Jurkat, Clone E6-1 (cell line): ENCODE results near the gene GSKIP.
A peak's percentile ranks its signal among the peaks of the same experiment; 100 is the strongest.

Experiments
- DNase-seq: peaks from one replicate; pipeline ENCODE4 v3.0.0-alpha.2; 2011; ENCODE audit warnings: low read depth, low spot score
- H3K4me3 ChIP-seq: 2 replicates; pipeline ENCODE4 v1.5.1; 2011; ENCODE audit warnings: mild to moderate bottlenecking, low read length, control low read depth, moderate library complexity

GSKIP gene

DNA sequence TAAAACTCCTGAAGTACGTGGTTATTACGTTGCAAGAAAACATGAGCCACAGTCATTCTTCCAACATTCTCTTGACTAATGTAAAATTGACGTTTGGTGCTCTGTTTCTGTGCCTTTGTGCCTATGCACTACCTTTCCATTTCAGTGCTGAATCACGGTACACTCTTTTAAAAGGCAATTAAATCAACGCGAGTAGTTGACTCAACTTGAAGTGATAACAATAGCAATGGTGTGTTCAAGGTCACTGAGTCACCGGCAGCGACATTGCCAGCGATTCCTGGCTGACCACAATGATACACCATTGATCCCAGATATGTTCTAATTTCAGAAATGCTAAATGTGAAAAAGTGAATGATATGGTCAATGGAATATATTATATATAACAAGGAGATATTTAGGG is 46.4 kb downstream of the GSKIP start:
- no peak overlapping the region for H3K4me3 ChIP-seq
- no peak for DNase-seq

DNA sequence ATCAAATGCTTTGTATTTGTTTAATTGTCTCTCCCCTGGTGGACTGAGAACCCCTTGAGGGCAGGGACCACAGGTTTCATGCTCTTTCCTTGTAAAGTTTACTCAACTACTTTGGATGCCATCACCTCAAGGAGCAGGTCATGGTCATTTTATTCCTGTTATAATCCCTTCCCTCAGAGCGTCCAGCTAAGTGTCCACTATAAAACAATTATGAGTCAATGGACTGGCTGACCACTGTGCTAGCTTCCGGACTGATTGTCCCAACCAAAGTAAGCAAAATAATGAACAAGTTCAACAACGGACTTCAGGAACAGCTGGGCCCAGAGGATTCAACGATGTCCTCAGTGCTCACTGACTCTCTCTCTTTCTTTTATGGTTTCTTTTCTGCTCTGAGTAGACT is 46.8 kb downstream of the GSKIP start:
- no peak overlapping the region for H3K4me3 ChIP-seq
- no peak for DNase-seq

DNA sequence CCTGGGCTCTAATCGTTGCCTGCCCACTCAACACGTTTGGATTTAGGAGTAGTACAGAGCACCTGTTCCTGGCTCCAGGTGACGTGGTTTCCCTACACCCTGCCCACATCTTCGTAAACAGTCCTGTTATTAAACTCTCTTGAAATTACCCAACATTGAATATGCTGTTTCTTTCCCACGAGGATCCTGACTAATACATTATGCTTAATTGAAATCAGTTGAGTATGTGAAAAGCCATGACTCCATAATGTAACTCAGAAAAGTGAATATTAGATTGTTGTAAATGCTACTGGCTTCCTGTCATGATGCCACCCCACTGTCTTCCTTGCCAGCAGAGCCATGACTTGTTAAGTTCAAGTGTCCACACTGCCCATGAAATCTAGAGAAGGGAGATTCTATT is 50.2 kb downstream of the GSKIP start:
- DNase-seq, result no peak

DNA sequence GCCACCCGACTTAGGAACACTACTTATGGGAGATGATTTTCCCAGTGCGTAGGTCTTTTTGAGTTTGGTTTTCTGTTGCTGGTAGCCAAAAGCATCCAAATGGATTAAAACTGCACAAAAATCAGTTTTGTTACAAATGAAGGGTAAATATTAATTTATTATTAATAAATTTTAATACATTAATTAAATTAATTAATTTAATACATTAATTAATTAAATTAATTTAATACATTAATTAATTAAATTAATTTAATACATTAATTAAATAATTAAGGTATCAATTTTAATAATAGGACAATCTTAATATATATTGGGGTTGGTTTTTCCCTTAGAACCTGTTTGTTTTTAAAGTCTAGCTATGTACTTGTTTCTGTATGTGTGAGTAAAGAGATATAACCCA is 52.2 kb downstream of the GSKIP start:
- no peak overlapping the region for H3K4me3 ChIP-seq
- no peak for DNase-seq

More for the DNA sequence above, 50.2 kb downstream of the GSKIP start:
- no peak overlapping the region for H3K4me3 ChIP-seq

DNA sequence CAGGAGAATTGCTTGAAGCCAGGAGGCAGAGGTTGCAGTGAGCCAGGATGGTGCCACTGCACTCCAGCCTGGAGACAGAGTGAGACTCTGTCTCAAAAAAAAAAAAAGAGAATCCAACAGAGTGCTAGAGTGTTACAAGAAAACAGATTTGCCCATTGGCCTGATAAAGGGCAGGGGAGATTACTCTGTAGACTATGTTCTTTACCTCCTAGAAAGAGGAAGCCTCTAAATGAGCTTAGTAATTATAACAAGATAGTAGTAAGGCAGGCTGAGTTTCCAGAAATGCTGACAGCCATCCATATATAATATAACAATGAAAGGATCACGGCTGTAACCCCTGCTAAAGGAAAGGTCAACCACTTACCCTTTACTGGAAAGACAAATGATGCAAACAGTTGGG is 53.0 kb downstream of the GSKIP start:
- no peak overlapping the region for H3K4me3 ChIP-seq
- DNase-seq, result no peak

DNA sequence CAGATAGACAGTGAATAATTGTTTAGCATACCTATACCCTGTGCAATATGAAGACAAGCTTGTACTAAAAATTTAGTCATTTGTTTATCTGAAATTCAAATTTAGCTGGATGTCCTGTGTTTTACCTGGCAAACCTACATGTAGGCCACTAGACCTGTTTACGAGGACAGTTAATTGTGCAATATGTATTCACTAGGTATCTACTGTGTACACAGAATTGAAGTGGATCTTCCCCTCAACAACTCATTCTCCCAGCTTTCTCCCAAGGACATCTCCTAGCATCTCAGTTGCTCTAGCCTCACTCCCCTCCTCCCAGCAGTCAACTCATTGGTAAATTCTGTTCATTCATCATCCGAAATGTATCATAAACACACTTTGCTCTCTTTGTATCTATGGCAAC is 53.9 kb downstream of the GSKIP start:
- DNase-seq, result no peak
- no peak overlapping the region for H3K4me3 ChIP-seq

DNA sequence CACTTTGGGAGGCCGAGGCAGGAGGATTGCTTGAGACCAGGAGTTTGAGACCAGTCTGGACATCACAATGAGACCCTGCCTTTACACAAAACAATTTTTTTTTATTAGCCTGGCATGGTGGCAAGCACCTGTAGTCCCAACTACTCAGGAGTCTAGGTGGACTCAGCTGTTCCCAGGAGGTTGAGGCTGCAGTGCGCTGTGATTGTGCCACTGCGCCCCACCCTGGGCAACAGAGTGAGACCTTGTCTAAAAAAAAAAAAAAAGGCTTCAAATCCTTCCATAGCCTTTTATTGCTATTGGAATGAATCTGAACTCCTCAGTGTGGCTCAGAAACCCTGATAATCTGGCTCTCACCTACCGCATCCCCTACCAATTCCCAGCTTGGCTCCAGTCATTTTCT is 54.7 kb downstream of the GSKIP start:
- no peak overlapping the region for H3K4me3 ChIP-seq
- no peak for DNase-seq

DNA sequence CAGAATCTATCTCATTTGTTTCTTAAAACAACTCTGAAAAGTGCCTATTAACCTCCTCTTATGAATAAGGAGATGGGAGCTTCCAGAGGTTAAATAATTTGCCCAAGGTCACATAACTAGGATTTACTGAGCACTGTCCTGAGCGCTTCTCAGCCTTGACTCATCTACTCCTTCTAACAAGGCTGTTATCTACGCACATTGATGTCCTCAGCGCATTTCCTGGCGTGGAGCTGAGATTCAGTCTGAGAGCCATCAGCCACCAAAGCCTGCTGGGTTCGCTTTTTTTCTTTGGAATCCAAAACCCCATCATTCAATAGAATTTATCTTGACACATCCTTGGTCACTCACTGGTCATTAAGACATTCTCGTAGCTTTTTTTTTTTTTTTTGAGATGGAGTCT is 57.9 kb downstream of the GSKIP start:
- DNase-seq, result no peak
- H3K4me3 ChIP-seq, result no peak overlapping the region

DNA sequence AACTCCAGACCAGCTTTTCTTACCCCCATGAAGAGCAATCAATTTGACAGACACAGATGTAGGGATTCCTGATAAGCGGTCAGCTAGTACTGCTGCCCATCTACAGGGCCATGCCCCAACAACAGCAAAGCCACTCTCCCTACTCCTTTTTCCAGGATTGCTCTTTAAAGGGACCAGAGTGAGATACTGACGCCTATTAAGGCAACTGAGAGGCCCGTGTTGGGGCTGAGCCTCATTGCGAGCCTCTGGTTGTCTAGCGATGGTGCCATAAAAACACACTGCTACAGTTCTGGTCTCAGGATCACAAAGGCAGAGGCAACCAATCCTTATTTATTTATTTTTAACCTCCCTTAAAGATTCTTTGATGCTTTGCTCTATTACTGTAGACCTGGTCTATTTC is 59.7 kb downstream of the GSKIP start:
- DNase-seq, result no peak
- no peak overlapping the region for H3K4me3 ChIP-seq

DNA sequence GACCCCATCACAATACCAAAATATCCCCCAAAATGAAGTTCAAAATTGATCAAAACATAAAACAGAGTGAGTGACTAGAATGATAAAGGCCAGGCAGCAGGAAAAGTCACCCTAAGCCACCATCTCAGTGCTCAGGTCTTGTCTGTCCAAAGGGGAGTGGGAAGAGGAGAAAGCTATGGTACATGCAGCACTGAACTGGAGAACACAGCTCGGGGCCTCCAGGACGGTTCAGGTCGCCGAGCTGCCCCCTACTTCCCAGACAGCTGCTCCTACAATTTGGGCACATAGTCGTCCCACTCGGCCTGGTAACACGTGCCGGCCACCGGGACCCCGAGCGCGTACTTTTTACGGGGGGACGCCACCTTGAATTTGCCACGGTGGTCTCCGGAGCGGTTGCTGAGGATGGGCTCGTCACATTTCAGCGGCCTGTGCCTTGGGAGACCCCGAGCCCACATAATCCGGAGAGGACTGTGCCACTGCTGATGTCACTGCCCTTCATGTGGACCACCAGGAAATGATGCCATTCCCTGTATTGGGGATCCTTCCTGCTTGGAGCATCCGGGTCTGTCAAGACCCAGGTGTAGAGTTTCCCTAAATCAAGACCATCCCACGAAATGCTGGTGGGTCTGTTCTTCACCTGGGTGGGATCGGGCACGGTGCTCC is 60.3 kb downstream of the GSKIP start:
- H3K4me3 ChIP-seq, result no peak overlapping the region; the same call in 1 of the 2 replicates
- no peak for DNase-seq

DNA sequence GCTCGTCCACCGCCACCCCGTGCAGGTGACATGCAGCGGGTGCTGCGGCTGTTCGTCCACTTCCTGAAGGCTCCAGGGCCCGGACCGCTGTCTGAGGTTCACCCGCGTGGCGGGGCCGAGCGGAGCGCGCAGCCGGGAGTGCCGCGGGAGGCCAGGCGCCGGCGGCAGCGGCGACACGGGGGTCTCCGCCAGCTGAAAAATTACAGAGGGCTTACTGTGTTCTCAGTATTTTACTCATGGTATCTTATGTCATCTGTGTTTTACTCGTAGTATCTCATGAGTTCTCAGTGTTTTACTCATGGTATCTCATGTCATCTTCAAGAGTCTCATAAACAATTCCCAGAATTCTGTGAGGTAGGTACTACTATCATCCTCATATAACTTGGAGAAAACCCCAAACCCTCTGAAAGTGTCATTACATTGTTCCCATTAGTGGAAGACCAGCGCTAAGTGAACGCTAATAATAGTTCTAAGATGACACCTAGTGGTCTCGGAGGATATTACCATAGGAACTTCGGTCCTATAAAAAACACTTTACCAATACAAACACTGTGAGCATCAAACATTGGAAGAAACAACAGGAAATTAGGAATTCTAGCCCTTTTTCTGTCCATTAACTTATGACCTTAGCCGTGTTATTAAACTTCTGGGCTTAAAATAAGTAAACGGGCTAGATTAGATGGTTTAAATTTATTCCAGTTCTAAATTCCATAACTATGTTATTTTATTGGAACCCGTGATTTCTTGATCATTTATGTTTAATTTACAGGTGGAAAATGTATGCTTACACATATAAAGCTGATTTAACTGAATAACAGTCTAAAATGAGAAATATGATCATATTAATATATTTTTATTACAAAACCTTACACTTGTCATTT is 61.0 kb downstream of the GSKIP start:
- H3K4me3 ChIP-seq, result peak overlapping the region; percentile 27
- peak; percentile 51 for DNase-seq

DNA sequence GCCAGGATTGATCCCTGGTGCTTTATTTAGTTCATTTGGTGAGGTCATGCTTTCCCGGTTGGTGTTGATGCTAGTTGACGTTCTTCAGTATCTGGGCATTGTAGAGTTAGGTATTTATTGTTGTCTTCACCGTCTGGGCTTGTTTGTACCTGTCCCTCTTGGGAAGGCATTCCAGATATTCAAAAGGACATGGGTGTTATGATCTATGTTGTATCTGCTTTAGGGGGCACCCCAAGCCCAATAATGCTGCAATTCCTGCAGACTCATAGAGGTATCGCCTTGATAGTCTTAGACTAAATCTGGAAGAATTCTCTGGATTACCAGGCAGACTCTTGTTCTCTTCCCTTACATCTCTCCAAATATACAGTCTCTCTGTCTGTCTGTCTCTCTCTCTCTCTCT is 70.7 kb downstream of the GSKIP start:
- H3K4me3 ChIP-seq, result no peak overlapping the region
- no peak for DNase-seq
